Calu3 (cell line): ENCODE data around the gene PWP2. TPM values are rescaled to one million over a fixed set of nuclear protein-coding genes. Genes with fewer than 3 reads are reported as not detected.
A peak's percentile ranks its signal among the peaks of the same experiment; 100 is the strongest.

Experiments
- BruUV-seq: library from RNA; stranded (reverse); fragments of 400-500 nt; replicated peaks from 2 replicates; lab custom pipeline; 2021; lab: Mats Ljungman, UMichigan
- CTCF ChIA-PET: fragments of 300-600 bp; sonication (Branson Sonifier 250); formaldehyde crosslinking; loops from one replicate; lab custom pipeline; 2022; ENCODE audit warnings: antibody characterized with exemption; lab: Charles Lee
- DNase-seq: peaks from one replicate; pipeline ENCODE4 v3.0.0; 2022
- H3K27ac Mint-ChIP-seq: one replicate; pipeline ENCODE4 v1.8.0; 2022; ENCODE audit warnings: mixed read lengths; ENCODE audit not compliant: unreplicated experiment
- H3K27me3 Mint-ChIP-seq: one replicate; pipeline ENCODE4 v1.8.0; 2022; ENCODE audit warnings: mixed read lengths; ENCODE audit not compliant: unreplicated experiment
- H3K36me3 Mint-ChIP-seq: one replicate; pipeline ENCODE4 v1.8.0; 2022; ENCODE audit warnings: mild to moderate bottlenecking, moderate library complexity, mixed read lengths; ENCODE audit not compliant: insufficient read depth, unreplicated experiment
- H3K4me1 Mint-ChIP-seq: one replicate; pipeline ENCODE4 v1.8.0; 2022; ENCODE audit warnings: mild to moderate bottlenecking, low read depth, mixed read lengths; ENCODE audit not compliant: unreplicated experiment
- H3K4me3 Mint-ChIP-seq: one replicate; pipeline ENCODE4 v1.8.0; 2022; ENCODE audit warnings: mild to moderate bottlenecking, low read depth, moderate library complexity, mixed read lengths; ENCODE audit not compliant: unreplicated experiment
- H3K9me3 Mint-ChIP-seq: one replicate; pipeline ENCODE4 v1.8.0; 2022; ENCODE audit warnings: low read depth, mixed read lengths; ENCODE audit not compliant: unreplicated experiment
- intact Hi-C: fragments of 100-400 bp; cut with micrococcal nuclease; formaldehyde crosslinking; loops from one replicate; pipeline ENCODE4 v1.10.0; 2022; ENCODE audit not compliant: unreplicated experiment
- total RNA-seq: library from RNA; stranded (reverse); gene quantifications from 2 replicates; pipeline ENCODE4 v1.2.3, GENCODE V29; 2022
- TF ChIP-seq, protein P1 (sequence below): fragments of 200-600 bp; IDR thresholded peaks from one replicate; pipeline ENCODE4 v1.8.0; 2022; ENCODE audit warnings: antibody characterized with exemption; ENCODE audit not compliant: unreplicated experiment

Gene PWP2
- total RNA-seq, 1 experiment from 2014 or later, result 18.1 TPM

DNA sequence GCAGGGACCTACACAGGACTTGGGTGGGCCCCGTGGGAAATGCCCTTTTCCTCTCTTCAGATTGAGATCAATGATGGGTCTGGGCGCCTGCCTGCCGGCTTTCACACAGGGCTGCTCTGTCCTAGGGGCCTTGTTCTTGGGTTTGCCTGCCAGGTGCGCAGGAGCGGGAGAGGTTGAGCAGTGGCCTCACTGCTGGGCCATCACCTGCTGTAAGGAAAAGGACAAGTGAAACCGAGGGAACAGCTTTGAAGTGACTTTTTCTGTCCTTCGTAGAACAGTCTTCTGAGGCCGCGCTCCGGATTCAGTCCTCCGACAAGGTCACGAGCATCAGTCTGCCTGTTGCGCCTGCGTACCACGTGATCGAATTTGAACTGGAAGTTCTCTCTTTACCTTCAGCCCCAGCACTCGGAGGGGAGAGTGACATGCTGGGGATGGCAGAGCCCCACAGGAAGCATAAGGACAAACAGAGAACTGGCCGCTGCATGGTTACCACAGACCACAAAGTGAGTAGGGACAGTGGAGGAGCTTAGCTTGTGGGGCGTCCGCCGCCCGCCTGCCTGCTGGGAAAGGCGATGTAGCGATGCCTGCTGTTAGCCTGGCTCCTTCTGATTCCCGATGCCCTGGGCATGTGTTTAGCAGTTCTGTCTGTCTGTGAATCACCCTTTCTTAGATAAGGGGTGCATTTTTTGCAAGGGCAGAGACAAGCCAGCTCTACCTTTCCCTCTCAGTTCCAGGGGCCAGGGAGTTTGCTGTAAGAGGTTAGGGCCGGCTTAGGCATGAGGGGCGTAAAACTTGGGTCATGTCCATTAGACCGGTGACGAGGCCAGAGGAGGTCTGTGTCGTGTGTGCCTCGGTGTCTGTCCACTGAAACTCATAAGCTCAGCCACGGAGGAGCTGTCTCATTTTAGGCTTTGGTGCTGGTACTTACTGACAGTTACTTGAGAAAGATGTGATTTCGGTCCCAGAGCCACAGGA lies 19.5 kb upstream of the PWP2 start:
- no peaks in the 10 kb centered on the region for H3K9me3 Mint-ChIP-seq
- DNase-seq, result no peak
- CTCF ChIA-PET, result interaction anchor here (0.7 kb wide), 1 partner anchor 10 kb away, joined by 3 read pairs; no protein-coding TSS in a partner anchor
- peak overlapping the region; percentile 47 for H3K4me3 Mint-ChIP-seq
- H3K36me3 Mint-ChIP-seq, result peaks cover 24% of the 10 kb centered on the region
- intact Hi-C loops, result no loop called here
- no TSS peak for BruUV-seq
- no peaks in the 10 kb centered on the region for H3K27me3 Mint-ChIP-seq
- TF ChIP-seq, protein P1, sequence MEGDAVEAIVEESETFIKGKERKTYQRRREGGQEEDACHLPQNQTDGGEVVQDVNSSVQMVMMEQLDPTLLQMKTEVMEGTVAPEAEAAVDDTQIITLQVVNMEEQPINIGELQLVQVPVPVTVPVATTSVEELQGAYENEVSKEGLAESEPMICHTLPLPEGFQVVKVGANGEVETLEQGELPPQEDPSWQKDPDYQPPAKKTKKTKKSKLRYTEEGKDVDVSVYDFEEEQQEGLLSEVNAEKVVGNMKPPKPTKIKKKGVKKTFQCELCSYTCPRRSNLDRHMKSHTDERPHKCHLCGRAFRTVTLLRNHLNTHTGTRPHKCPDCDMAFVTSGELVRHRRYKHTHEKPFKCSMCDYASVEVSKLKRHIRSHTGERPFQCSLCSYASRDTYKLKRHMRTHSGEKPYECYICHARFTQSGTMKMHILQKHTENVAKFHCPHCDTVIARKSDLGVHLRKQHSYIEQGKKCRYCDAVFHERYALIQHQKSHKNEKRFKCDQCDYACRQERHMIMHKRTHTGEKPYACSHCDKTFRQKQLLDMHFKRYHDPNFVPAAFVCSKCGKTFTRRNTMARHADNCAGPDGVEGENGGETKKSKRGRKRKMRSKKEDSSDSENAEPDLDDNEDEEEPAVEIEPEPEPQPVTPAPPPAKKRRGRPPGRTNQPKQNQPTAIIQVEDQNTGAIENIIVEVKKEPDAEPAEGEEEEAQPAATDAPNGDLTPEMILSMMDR, result no peak
- H3K4me1 Mint-ChIP-seq, result peaks cover 28% of the 10 kb centered on the region
- H3K27ac Mint-ChIP-seq, result no peak overlapping the region

DNA sequence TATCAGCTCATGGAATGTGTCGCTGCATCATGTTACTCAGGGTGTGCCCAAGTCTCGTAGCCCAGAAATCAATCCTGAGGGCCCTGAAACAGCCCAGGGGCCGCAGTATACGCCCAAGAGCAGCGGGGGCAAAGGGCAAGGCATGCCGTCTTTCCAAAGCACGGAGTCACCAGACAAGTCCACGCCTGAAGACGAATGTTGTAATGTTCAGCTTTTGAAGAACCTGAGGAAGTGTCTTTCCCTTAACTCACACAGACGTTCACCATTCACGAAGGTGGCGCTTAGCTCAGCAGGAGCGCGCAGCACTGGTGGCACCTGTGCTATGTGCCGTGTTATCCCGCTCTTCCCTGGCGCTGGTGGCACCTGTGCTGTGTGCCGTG lies 18.8 kb upstream of the PWP2 start:
- Mint-ChIP-seq H3K27me3 (no peaks in the 10 kb centered on the region), H3K4me1 (peaks cover 21% of the 10 kb centered on the region), H3K27ac (no peak overlapping the region), H3K4me3 (peak overlapping the region; percentile 47), H3K9me3 (no peaks in the 10 kb centered on the region), H3K36me3 (peaks cover 24% of the 10 kb centered on the region)
- CTCF ChIA-PET, result interaction anchor here (1.4 kb wide), 1 partner anchor 10 kb away, joined by 4 read pairs; no protein-coding TSS in a partner anchor
- no peak for DNase-seq
- no TSS peak for BruUV-seq
- TF ChIP-seq, protein P1, result no peak
- intact Hi-C loops, result no loop called here

- TF ChIP-seq, protein P1, result no peak
- peaks cover 31% of the 10 kb centered on the region for H3K36me3 Mint-ChIP-seq
- intact Hi-C loops, result no loop called here
- H3K27me3 Mint-ChIP-seq, result no peaks in the 10 kb centered on the region
- peaks cover 21% of the 10 kb centered on the region for H3K4me1 Mint-ChIP-seq
- DNase-seq, result peak; percentile 16
- peak overlapping the region; percentile 16 for H3K27ac Mint-ChIP-seq
- no TSS peak for BruUV-seq
- H3K9me3 Mint-ChIP-seq, result no peaks in the 10 kb centered on the region
- CTCF ChIA-PET, result interaction anchor here (0.5 to 1.4 kb wide), 2 partner anchors 11 to 22 kb away, joined by 4 read pairs; no protein-coding TSS in a partner anchor
- H3K4me3 Mint-ChIP-seq, result peak overlapping the region; percentile 47
These were observed 17.9 kb upstream of the PWP2 start for GRCh38 chr21:44089001-44089911.

DNA sequence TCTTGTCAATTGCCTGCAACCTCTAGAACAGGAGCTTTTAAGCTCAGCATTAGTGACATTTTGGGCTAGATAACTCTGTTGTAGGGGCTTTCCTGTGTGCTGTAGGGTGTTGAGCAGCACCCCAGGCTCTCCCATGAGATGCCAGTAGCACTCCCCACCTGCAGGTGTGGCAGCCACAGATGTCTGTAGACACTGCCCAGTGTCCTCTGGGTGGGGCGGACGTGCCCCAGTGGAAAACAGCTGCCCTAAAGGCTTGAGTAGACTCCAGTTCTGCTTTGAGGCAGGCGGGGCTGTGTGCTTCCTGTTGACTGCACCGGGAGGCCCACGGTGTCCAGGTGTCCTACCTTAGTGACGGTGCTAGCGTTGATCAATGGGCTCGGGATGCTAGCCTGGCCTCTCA lies 16.9 kb upstream of the PWP2 start:
- peaks cover 21% of the 10 kb centered on the region for H3K4me1 Mint-ChIP-seq
- no peak for DNase-seq
- H3K9me3 Mint-ChIP-seq, result no peaks in the 10 kb centered on the region
- BruUV-seq, result no TSS peak
- H3K4me3 Mint-ChIP-seq, result no peak overlapping the region
- H3K27ac Mint-ChIP-seq, result no peak overlapping the region
- CTCF ChIA-PET, result interaction anchor here (0.5 kb wide), 1 partner anchor 211 kb away, joined by 3 read pairs; no protein-coding TSS in a partner anchor
- TF ChIP-seq, protein P1, result no peak
- peaks cover 31% of the 10 kb centered on the region for H3K36me3 Mint-ChIP-seq
- intact Hi-C loops, result no loop called here
- no peaks in the 10 kb centered on the region for H3K27me3 Mint-ChIP-seq
